Measurements from ENCODE around the gene PLEKHD1.

- TF ChIP-seq CTCF (IDR thresholded peaks at IDR 0.05) (no peak), EZH2 (IDR thresholded peaks at IDR 0.05) (peak; percentile 96), EZH2phosphoT487 (IDR thresholded peaks at IDR 0.05) (peak; percentile 90)
Measured at GRCh38 chr14:69483765-69484443, 624 bp upstream of the PLEKHD1 start.

Measured in neural progenitor cell (in vitro differentiated cells).